Measurements from ENCODE around the gene GCFC2. TPM values are rescaled to one million over a fixed set of nuclear protein-coding genes. Genes with fewer than 3 reads are reported as not detected.

The GCFC2 gene
- polyA plus RNA-seq, 3 donors: 5.5 to 10.9 (median 9.0) TPM

DNA sequence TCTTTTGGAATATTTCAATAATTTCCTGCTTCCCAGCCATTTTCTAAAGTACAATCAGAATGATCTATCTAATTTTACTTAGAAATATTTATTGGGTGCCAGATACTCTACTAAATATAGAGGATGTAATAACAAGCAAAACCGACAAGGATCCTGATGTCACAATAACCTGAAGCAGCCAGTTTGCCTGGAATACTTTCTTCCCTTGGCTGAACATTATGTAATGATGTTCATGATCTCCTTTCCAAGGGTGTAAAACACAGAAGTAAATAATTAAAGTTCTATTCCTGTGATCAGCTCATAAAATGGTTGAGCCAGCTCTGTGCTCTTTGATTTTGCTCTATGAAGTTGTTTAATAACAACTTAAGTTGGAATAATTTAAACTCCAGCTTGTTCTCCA lies 66.7 kb downstream of the GCFC2 start:
- Histone ChIP-seq H3K27ac (ENCODE audit: low read depth in 1 of 2, low read length in 2 of 2) (no peak overlapping the region), H3K4me3 (replicated peaks in 1 of 3; ENCODE audit: low read depth in 2 of 3, low read length in 3 of 3) (no peak overlapping the region), H3K4me2 (replicated peaks; ENCODE audit: extremely low read depth, low read length, poor library complexity, severe bottlenecking) (no peak overlapping the region), H4K20me1 (ENCODE audit: insufficient read depth, low read length) (no peaks in the 10 kb centered on the region), H2AFZ (ENCODE audit: insufficient read depth, low read depth, low read length, poor library complexity, severe bottlenecking) (no peak overlapping the region), H3K9me3 (replicated peaks in 1 of 2; ENCODE audit: control insufficient read depth in 1 of 2, insufficient read depth in 1 of 2, low read length in 2 of 2) (no peaks in the 10 kb centered on the region), H3K79me2 (ENCODE audit: insufficient read depth, low read length) (peaks cover 13% of the 10 kb centered on the region), H3K9ac (ENCODE audit: insufficient read depth, low read length, poor library complexity, severe bottlenecking) (no peak overlapping the region), H3K36me3 (replicated peaks in 1 of 2; ENCODE audit: control insufficient read depth in 1 of 2, insufficient read depth in 2 of 2, low read length in 2 of 2) (peaks cover 0 to 4% of the 10 kb centered on the region in 2 donors), H3K4me1 (ENCODE audit: control insufficient read depth in 1 of 2, insufficient read depth in 2 of 2, low read length in 2 of 2) (peaks cover 8 to 10% of the 10 kb centered on the region in 2 donors), H3K27me3 (ENCODE audit: control insufficient read depth in 2 of 2, insufficient read depth in 2 of 2, low read length in 2 of 2) (no peaks in the 10 kb centered on the region)
- H3K4me3 Mint-ChIP-seq: no peak overlapping the region
- TF ChIP-seq, protein P1, sequence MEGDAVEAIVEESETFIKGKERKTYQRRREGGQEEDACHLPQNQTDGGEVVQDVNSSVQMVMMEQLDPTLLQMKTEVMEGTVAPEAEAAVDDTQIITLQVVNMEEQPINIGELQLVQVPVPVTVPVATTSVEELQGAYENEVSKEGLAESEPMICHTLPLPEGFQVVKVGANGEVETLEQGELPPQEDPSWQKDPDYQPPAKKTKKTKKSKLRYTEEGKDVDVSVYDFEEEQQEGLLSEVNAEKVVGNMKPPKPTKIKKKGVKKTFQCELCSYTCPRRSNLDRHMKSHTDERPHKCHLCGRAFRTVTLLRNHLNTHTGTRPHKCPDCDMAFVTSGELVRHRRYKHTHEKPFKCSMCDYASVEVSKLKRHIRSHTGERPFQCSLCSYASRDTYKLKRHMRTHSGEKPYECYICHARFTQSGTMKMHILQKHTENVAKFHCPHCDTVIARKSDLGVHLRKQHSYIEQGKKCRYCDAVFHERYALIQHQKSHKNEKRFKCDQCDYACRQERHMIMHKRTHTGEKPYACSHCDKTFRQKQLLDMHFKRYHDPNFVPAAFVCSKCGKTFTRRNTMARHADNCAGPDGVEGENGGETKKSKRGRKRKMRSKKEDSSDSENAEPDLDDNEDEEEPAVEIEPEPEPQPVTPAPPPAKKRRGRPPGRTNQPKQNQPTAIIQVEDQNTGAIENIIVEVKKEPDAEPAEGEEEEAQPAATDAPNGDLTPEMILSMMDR (IDR thresholded peaks at IDR 0.05): no peak
- H3K27me3 Mint-ChIP-seq (ENCODE audit: low read depth in 3 of 3): peaks cover 0 to 4% (median 4%) of the 10 kb centered on the region in 3 donors
- H3K4me1 Mint-ChIP-seq: peaks cover 6% of the 10 kb centered on the region
- WGBS (ENCODE audit: insufficient coverage): no CpG with 5 or more reads among the region's 1 CpG
- DNase-seq: no peak
- intact Hi-C loops (cut with micrococcal nuclease): no loop called here
- H3K27ac Mint-ChIP-seq: no peak overlapping the region
- peaks cover 0 to 3% (median 0%) of the 10 kb centered on the region in 7 donors for H3K9me3 Mint-ChIP-seq
- peaks cover 4 to 7% of the 10 kb centered on the region in 2 donors for H3K36me3 Mint-ChIP-seq

DNA sequence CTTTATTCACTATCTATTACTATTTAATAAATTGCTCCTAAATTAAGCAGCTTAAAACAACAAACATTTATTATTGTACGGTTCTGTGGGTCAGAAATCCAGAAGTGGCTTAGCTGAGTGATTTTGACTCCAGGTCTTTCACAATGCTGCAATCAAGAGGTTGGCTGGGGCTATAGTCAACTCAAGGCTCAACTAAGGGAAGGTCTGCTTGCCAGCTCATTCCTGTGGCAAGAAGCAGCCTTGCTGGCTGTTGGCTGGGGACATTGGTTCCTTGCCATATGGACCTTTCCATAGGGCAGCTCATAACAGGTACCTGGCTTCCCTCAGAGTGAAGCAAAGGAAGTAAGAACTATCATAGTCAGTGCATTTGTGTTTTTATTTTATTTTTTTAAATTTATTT lies 69.1 kb downstream of the GCFC2 start:
- Histone ChIP-seq H3K4me2 (replicated peaks; ENCODE audit: extremely low read depth, low read length, poor library complexity, severe bottlenecking) (no peak overlapping the region), H3K9ac (ENCODE audit: insufficient read depth, low read length, poor library complexity, severe bottlenecking) (no peak overlapping the region), H3K79me2 (ENCODE audit: insufficient read depth, low read length) (peaks cover under 1% of the 10 kb centered on the region), H3K27ac (ENCODE audit: low read depth in 1 of 2, low read length in 2 of 2) (no peak overlapping the region), H4K20me1 (ENCODE audit: insufficient read depth, low read length) (no peaks in the 10 kb centered on the region), H3K27me3 (ENCODE audit: control insufficient read depth in 2 of 2, insufficient read depth in 2 of 2, low read length in 2 of 2) (peaks cover 0 to 2% of the 10 kb centered on the region in 2 donors), H2AFZ (ENCODE audit: insufficient read depth, low read depth, low read length, poor library complexity, severe bottlenecking) (no peak overlapping the region), H3K9me3 (replicated peaks in 1 of 2; ENCODE audit: control insufficient read depth in 1 of 2, insufficient read depth in 1 of 2, low read length in 2 of 2) (no peaks in the 10 kb centered on the region), H3K4me1 (ENCODE audit: control insufficient read depth in 1 of 2, insufficient read depth in 2 of 2, low read length in 2 of 2) (peaks cover 0 to 4% of the 10 kb centered on the region in 2 donors), H3K4me3 (replicated peaks in 1 of 3; ENCODE audit: low read depth in 2 of 3, low read length in 3 of 3) (no peak overlapping the region), H3K36me3 (replicated peaks in 1 of 2; ENCODE audit: control insufficient read depth in 1 of 2, insufficient read depth in 2 of 2, low read length in 2 of 2) (no peaks in the 10 kb centered on the region)
- no CpG with 5 or more reads among the region's 1 CpG for WGBS (ENCODE audit: insufficient coverage)
- H3K36me3 Mint-ChIP-seq: no peaks in the 10 kb centered on the region
- H3K27me3 Mint-ChIP-seq (ENCODE audit: low read depth in 3 of 3): peaks cover 7 to 13% (median 12%) of the 10 kb centered on the region in 3 donors
- no peak overlapping the region for H3K4me3 Mint-ChIP-seq
- H3K9me3 Mint-ChIP-seq: peaks cover 0 to 3% (median 0%) of the 10 kb centered on the region in 7 donors
- no peak overlapping the region for H3K27ac Mint-ChIP-seq
- intact Hi-C loops (cut with micrococcal nuclease): no loop called here
- no peaks in the 10 kb centered on the region for H3K4me1 Mint-ChIP-seq
- TF ChIP-seq, protein P1 (IDR thresholded peaks at IDR 0.05): no peak
- no peak for DNase-seq

Measured in CD14-positive monocyte (primary cell).